Mesendoderm (in vitro differentiated cells): ENCODE measurements around the gene FADD.
A peak's percentile ranks its signal among the peaks of the same experiment; 100 is the strongest.

Source experiments
- DNase-seq: peaks from one replicate; pipeline ENCODE4 v3.0.0; 2013
- H2AK5ac ChIP-seq: 2 replicates; pipeline ENCODE4 v1.6.1; 2013; ENCODE audit warnings: low read length, inconsistent platforms
- H2BK120ac ChIP-seq: 2 replicates; pipeline ENCODE4 v1.6.1; 2013; ENCODE audit warnings: low read depth, mild to moderate bottlenecking, low read length, moderate library complexity, mixed read lengths
- H2BK15ac ChIP-seq: replicated peaks from 2 replicates; pipeline ENCODE4 v1.6.1; 2013; ENCODE audit warnings: low read depth, mild to moderate bottlenecking, moderate library complexity
- H2BK5ac ChIP-seq: 2 replicates; pipeline ENCODE4 v1.6.1; 2013; ENCODE audit warnings: low read length, inconsistent platforms
- H3K18ac ChIP-seq: 2 replicates; pipeline ENCODE4 v1.6.1; 2013; ENCODE audit warnings: mild to moderate bottlenecking, low read length, mixed read lengths
- H3K23ac ChIP-seq: one replicate; pipeline ENCODE4 v1.6.1; 2013; ENCODE audit warnings: low read length
- H3K27ac ChIP-seq: 2 replicates; pipeline ENCODE4 v1.5.1; 2013; ENCODE audit warnings: low read depth, mild to moderate bottlenecking, inconsistent platforms, low read length, moderate library complexity
- H3K27me3 ChIP-seq: 2 replicates; pipeline ENCODE4 v1.6.1; 2013; ENCODE audit warnings: low read length, control low read depth, mild to moderate bottlenecking, inconsistent platforms; ENCODE audit not compliant: insufficient read depth, poor library complexity
- H3K36me3 ChIP-seq: 2 replicates; pipeline ENCODE4 v1.6.1; 2013; ENCODE audit warnings: low read length, inconsistent platforms; ENCODE audit not compliant: control insufficient read depth, insufficient read depth
- H3K4ac ChIP-seq: one replicate; pipeline ENCODE4 v1.6.1; 2013; ENCODE audit warnings: low read depth, mild to moderate bottlenecking, low read length, moderate library complexity
- H3K4me1 ChIP-seq: 2 replicates; pipeline ENCODE4 v1.6.1; 2013; ENCODE audit warnings: low read depth, low read length, inconsistent platforms; ENCODE audit not compliant: control insufficient read depth
- H3K4me2 ChIP-seq: 2 replicates; pipeline ENCODE4 v1.6.1; 2013; ENCODE audit warnings: low read length
- H3K4me3 ChIP-seq: 2 replicates; pipeline ENCODE4 v1.5.1; 2013; ENCODE audit warnings: mild to moderate bottlenecking, low read length
- H3K56ac ChIP-seq: one replicate; pipeline ENCODE4 v1.6.1; 2013; ENCODE audit warnings: low read length
- H3K79me1 ChIP-seq: 2 replicates; pipeline ENCODE4 v1.6.1; 2013; ENCODE audit warnings: low read length, inconsistent platforms
- H3K79me2 ChIP-seq: 2 replicates; pipeline ENCODE4 v1.6.1; 2013; ENCODE audit warnings: mild to moderate bottlenecking, low read length; ENCODE audit not compliant: control insufficient read depth, insufficient read depth
- H3K9ac ChIP-seq: 2 replicates; pipeline ENCODE4 v1.6.1; 2013; ENCODE audit warnings: low read length, inconsistent platforms
- H4K5ac ChIP-seq: one replicate; pipeline ENCODE4 v1.6.1; 2013; ENCODE audit warnings: low read length
- H4K8ac ChIP-seq: one replicate; pipeline ENCODE4 v1.6.1; 2013; ENCODE audit warnings: low read depth, mild to moderate bottlenecking, control low read depth, low read length, moderate library complexity
- WGBS: extraction: QIAGEN DNeasy Blood & Tissue Kit; methylation state at CpG from one replicate; pipeline ENCODE4 v1.1.7; 2013; ENCODE audit warnings: low lambda C conversion rate, missing lambda C conversion rate; ENCODE audit not compliant: insufficient coverage; ENCODE audit errors: extremely low coverage; 5-methylcytosine and 5-hydroxymethylcytosine counted together

Gene FADD

GRCh38 chr11:70204466-70204799, 1.3 kb downstream of the FADD start:
- no peak for DNase-seq
- Histone ChIP-seq H2BK15ac (no peak overlapping the region), H3K27ac (peak overlapping the region; percentile 95)

GRCh38 chr11:70205049-70205725, 2.1 kb downstream of the FADD start:
- Histone ChIP-seq H3K4me2 (peak overlapping the region; percentile 100), H3K56ac (peak overlapping the region; percentile 100), H4K8ac (no peak overlapping the region), H3K27ac (no peak overlapping the region), H3K27me3 (no peaks in the 10 kb centered on the region), H3K18ac (no peak overlapping the region), H3K4me3 (no peak overlapping the region), H3K79me1 (peaks cover 32% of the 10 kb centered on the region), H3K36me3 (peaks cover 11% of the 10 kb centered on the region), H3K79me2 (peaks cover 37% of the 10 kb centered on the region), H3K4me1 (peaks cover 5% of the 10 kb centered on the region), H2AK5ac (no peak overlapping the region), H2BK120ac (no peak overlapping the region), H3K4ac (no peak overlapping the region), H3K9ac (peak overlapping the region; percentile 100), H4K5ac (no peak overlapping the region), H2BK15ac (no peak overlapping the region), H3K23ac (no peak overlapping the region), H2BK5ac (no peak overlapping the region)
- peak; percentile 64 for DNase-seq
- no CpG with 5 or more reads among the region's 12 CpGs for WGBS

More at GRCh38 chr11:70204466-70204799, 1.3 kb downstream of the FADD start:
- H2BK120ac ChIP-seq: no peak overlapping the region
- H3K4me1 ChIP-seq: peaks cover 5% of the 10 kb centered on the region
- H3K9ac ChIP-seq: peak overlapping the region; percentile 100
- H4K5ac ChIP-seq: no peak overlapping the region
- peak overlapping the region; percentile 100 for H3K56ac ChIP-seq
- peaks cover 11% of the 10 kb centered on the region for H3K36me3 ChIP-seq
- peak overlapping the region; percentile 98 for H2BK5ac ChIP-seq
- peak overlapping the region; percentile 97 for H3K23ac ChIP-seq
- peaks cover 32% of the 10 kb centered on the region for H3K79me1 ChIP-seq
- H4K8ac ChIP-seq: no peak overlapping the region
- peak overlapping the region; percentile 98 for H3K4me3 ChIP-seq
- H3K4ac ChIP-seq: peak overlapping the region; percentile 17
- peak overlapping the region; percentile 65 for H3K18ac ChIP-seq
- WGBS: no CpG with 5 or more reads among the region's 4 CpGs
- peaks cover 37% of the 10 kb centered on the region for H3K79me2 ChIP-seq
- H3K4me2 ChIP-seq: peak overlapping the region; percentile 100
- H2AK5ac ChIP-seq: peak overlapping the region; percentile 97
- H3K27me3 ChIP-seq: no peaks in the 10 kb centered on the region

GRCh38 chr11:70205766-70206165, 2.7 kb downstream of the FADD start:
- Histone ChIP-seq H3K27me3 (no peaks in the 10 kb centered on the region), H3K27ac (no peak overlapping the region), H3K79me1 (peaks cover 32% of the 10 kb centered on the region), H3K4me3 (no peak overlapping the region), H3K9ac (peak overlapping the region; percentile 6), H2BK5ac (no peak overlapping the region), H3K4ac (no peak overlapping the region), H3K18ac (no peak overlapping the region), H2BK120ac (no peak overlapping the region), H3K79me2 (peaks cover 37% of the 10 kb centered on the region), H3K4me1 (peaks cover 5% of the 10 kb centered on the region), H3K4me2 (no peak overlapping the region), H2BK15ac (no peak overlapping the region), H4K8ac (no peak overlapping the region), H3K56ac (peak overlapping the region; percentile 62), H2AK5ac (no peak overlapping the region), H4K5ac (no peak overlapping the region), H3K23ac (no peak overlapping the region), H3K36me3 (peaks cover 11% of the 10 kb centered on the region)
- peak; percentile 45 for DNase-seq
- WGBS: no CpG with 5 or more reads among the region's 7 CpGs

GRCh38 chr11:70206226-70206981, 3.3 kb downstream of the FADD start:
- peaks cover 5% of the 10 kb centered on the region for H3K4me1 ChIP-seq
- no peak overlapping the region for H3K4ac ChIP-seq
- peaks cover 32% of the 10 kb centered on the region for H3K79me1 ChIP-seq
- no peak overlapping the region for H3K4me2 ChIP-seq
- H3K56ac ChIP-seq: peak overlapping the region; percentile 62
- peaks cover 11% of the 10 kb centered on the region for H3K36me3 ChIP-seq
- H2AK5ac ChIP-seq: no peak overlapping the region
- H4K5ac ChIP-seq: no peak overlapping the region
- no peak overlapping the region for H2BK5ac ChIP-seq
- H2BK15ac ChIP-seq: no peak overlapping the region
- no CpG with 5 or more reads among the region's 22 CpGs for WGBS
- no peak for DNase-seq
- H3K4me3 ChIP-seq: no peak overlapping the region
- H4K8ac ChIP-seq: no peak overlapping the region
- peaks cover 37% of the 10 kb centered on the region for H3K79me2 ChIP-seq
- no peaks in the 10 kb centered on the region for H3K27me3 ChIP-seq
- no peak overlapping the region for H2BK120ac ChIP-seq
- H3K9ac ChIP-seq: no peak overlapping the region
- H3K23ac ChIP-seq: no peak overlapping the region
- H3K27ac ChIP-seq: no peak overlapping the region
- no peak overlapping the region for H3K18ac ChIP-seq

DNA sequence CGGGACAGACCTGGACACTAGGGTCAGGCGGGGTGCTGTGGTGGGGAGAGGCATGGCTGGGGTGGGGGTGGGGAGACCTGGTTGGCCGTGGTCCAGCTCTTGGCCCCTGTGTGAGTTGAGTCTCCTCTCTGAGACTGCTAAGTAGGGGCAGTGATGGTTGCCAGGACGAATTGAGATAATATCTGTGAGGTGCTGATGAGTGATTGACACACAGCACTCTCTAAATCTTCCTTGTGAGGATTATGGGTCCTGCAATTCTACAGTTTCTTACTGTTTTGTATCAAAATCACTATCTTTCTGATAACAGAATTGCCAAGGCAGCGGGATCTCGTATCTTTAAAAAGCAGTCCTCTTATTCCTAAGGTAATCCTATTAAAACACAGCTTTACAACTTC, 3.9 kb downstream of the FADD start:
- Histone ChIP-seq H2BK5ac (no peak overlapping the region), H3K23ac (no peak overlapping the region), H3K9ac (no peak overlapping the region), H3K4me3 (no peak overlapping the region), H2BK15ac (no peak overlapping the region), H3K4me2 (no peak overlapping the region), H3K36me3 (peaks cover 11% of the 10 kb centered on the region), H3K18ac (no peak overlapping the region), H3K4me1 (peaks cover 5% of the 10 kb centered on the region), H3K79me2 (peaks cover 37% of the 10 kb centered on the region), H3K4ac (no peak overlapping the region), H3K27me3 (no peaks in the 10 kb centered on the region), H3K56ac (no peak overlapping the region), H4K5ac (no peak overlapping the region), H4K8ac (no peak overlapping the region), H2BK120ac (no peak overlapping the region), H3K27ac (no peak overlapping the region), H2AK5ac (no peak overlapping the region), H3K79me1 (peaks cover 32% of the 10 kb centered on the region)
- DNase-seq: no peak
- WGBS: no CpG with 5 or more reads among the region's 6 CpGs
